Neural cell (in vitro differentiated cells): ENCODE measurements around the gene EIF5.

Source experiments
- EZH2 ChIP-seq: fragments of 200-600, 300-800 bp; shearing (Covaris generic), sonication (generic); IDR thresholded peaks from 2 replicates; pipeline ENCODE4 v1.6.1; 2014; ENCODE audit warnings: antibody characterized with exemption, low read length, borderline replicate concordance, mild to moderate bottlenecking; ENCODE audit not compliant: insufficient read depth, poor library complexity, severe bottlenecking
- RAD21 ChIP-seq: fragments of 450-650 bp; conservative IDR thresholded peaks from 2 replicates; pipeline ENCODE4 v1.6.1; 2014; ENCODE audit warnings: antibody characterized with exemption, mild to moderate bottlenecking, moderate library complexity
- TF ChIP-seq, protein P1 (sequence below): fragments of 450-650 bp; IDR thresholded peaks from 2 replicates; pipeline ENCODE4 v1.5.1; 2014; ENCODE audit warnings: antibody characterized with exemption, mild to moderate bottlenecking, moderate library complexity; ENCODE audit not compliant: poor library complexity, severe bottlenecking

DNA sequence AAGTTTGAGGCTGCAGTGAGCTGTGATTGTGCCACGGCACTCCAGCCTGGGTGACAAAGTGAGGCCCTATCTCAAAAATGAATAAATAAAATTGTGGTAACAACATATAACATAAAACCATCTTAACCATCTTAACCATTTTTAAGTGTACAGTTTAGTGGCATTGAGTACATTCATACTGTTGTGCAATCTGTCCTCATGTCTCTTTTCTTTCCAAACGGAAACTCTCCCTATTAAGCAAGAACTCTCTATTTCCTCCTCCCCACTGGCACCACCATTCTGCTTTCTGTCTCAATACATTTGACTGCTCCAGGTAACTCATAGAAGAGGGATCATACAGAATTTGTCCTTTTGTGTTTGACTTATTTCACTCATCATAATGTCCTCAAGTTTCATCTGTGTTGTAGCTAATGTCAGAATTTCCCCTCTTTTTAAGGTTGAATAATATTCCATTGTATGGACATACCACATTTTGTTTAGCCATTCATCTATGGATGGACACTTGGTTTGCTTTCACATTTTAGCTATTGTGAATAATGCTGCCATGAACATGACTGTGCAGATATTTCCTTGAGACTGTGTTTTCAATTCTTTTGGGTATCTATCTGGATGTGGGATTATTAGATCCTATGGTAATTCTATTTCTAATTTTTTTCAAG, 46.8 kb downstream of the EIF5 start:
- TF ChIP-seq, protein P1, sequence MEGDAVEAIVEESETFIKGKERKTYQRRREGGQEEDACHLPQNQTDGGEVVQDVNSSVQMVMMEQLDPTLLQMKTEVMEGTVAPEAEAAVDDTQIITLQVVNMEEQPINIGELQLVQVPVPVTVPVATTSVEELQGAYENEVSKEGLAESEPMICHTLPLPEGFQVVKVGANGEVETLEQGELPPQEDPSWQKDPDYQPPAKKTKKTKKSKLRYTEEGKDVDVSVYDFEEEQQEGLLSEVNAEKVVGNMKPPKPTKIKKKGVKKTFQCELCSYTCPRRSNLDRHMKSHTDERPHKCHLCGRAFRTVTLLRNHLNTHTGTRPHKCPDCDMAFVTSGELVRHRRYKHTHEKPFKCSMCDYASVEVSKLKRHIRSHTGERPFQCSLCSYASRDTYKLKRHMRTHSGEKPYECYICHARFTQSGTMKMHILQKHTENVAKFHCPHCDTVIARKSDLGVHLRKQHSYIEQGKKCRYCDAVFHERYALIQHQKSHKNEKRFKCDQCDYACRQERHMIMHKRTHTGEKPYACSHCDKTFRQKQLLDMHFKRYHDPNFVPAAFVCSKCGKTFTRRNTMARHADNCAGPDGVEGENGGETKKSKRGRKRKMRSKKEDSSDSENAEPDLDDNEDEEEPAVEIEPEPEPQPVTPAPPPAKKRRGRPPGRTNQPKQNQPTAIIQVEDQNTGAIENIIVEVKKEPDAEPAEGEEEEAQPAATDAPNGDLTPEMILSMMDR: no peak
- TF ChIP-seq EZH2 (no peak), RAD21 (no peak)
